Endodermal cell (in vitro differentiated cells): Measurements from ENCODE around the gene ZSWIM8. TPM values are rescaled to one million over a fixed set of nuclear protein-coding genes. Genes with fewer than 3 reads are reported as not detected.

ENCODE experiments used
- DNase-seq: peaks from one replicate; pipeline ENCODE4 v3.0.0-alpha.2; 2017
- H3K27ac ChIP-seq: 2 replicates; pipeline ENCODE4 v1.5.1; 2013; ENCODE audit warnings: mild to moderate bottlenecking, low read depth, low read length, moderate library complexity
- H3K27me3 ChIP-seq: 2 replicates; pipeline ENCODE4 v1.6.1; 2013; ENCODE audit warnings: mild to moderate bottlenecking, low read length, moderate library complexity; ENCODE audit not compliant: insufficient read depth, control insufficient read depth, poor library complexity, severe bottlenecking
- H3K36me3 ChIP-seq: 2 replicates; pipeline ENCODE4 v1.7.0; 2013; ENCODE audit warnings: mild to moderate bottlenecking, low read length, moderate library complexity; ENCODE audit not compliant: control insufficient read depth, insufficient read depth
- H3K4me1 ChIP-seq: one replicate; pipeline ENCODE4 v1.7.0; 2013; ENCODE audit warnings: low read length; ENCODE audit not compliant: control insufficient read depth, insufficient read depth
- H3K4me3 ChIP-seq: 2 replicates; pipeline ENCODE4 v1.5.1; 2013; ENCODE audit warnings: mild to moderate bottlenecking, low read length, moderate library complexity
- H3K9ac ChIP-seq: 2 replicates; pipeline ENCODE4 v1.6.1; 2013; ENCODE audit warnings: mild to moderate bottlenecking, low read length, moderate library complexity; ENCODE audit not compliant: poor library complexity, severe bottlenecking; ENCODE audit errors: extremely low read depth
- H3K9me3 ChIP-seq: 2 replicates; pipeline ENCODE4 v1.6.1; 2013; ENCODE audit warnings: mild to moderate bottlenecking, low read length, moderate library complexity; ENCODE audit not compliant: control insufficient read depth
- H3K27ac Mint-ChIP-seq: 2 replicates; pipeline ENCODE4 v1.8.0; 2020; ENCODE audit warnings: mixed read lengths
- H3K27me3 Mint-ChIP-seq: 2 replicates; pipeline ENCODE4 v1.8.0; 2021; ENCODE audit warnings: mild to moderate bottlenecking, mixed read lengths; ENCODE audit not compliant: insufficient read depth
- H3K36me3 Mint-ChIP-seq: 2 replicates; pipeline ENCODE4 v1.8.0; 2020; ENCODE audit warnings: low read depth, mixed read lengths
- H3K4me1 Mint-ChIP-seq: 2 replicates; pipeline ENCODE4 v1.8.0; 2020; ENCODE audit warnings: mixed read lengths
- H3K4me3 Mint-ChIP-seq: 2 replicates; pipeline ENCODE4 v1.8.0; 2020; ENCODE audit warnings: mild to moderate bottlenecking, moderate library complexity, mixed read lengths
- H3K9me3 Mint-ChIP-seq: 2 replicates; pipeline ENCODE4 v1.8.0; 2020; ENCODE audit warnings: mild to moderate bottlenecking, mixed read lengths
- WGBS, 2 experiments: methylation state at CpG; one replicate each; pipeline versions ENCODE4 v1.1.5 to v1.1.7; 2013; ENCODE audit warnings: missing lambda C conversion rate in 2 of 2, mixed read lengths in 1 of 2; ENCODE audit not compliant: insufficient coverage in 1 of 2, insufficient read length in 1 of 2; 5-methylcytosine and 5-hydroxymethylcytosine counted together
- total RNA-seq, 2 donors: library from RNA; stranded (reverse); fragmentation: NEBNext Ultra II Directional in 1 of 2; extraction: Animal tissue kit (Norgen Biotek cat#: 25700) in 1 of 2; gene quantifications; 2 replicates in 1 of 2; 3 replicates in 1 of 2; pipeline ENCODE4 v1.2.1, GENCODE V29; 2021
- TF ChIP-seq, protein P1 (sequence below): fragments of 200-600 bp; sonication (generic); conservative IDR thresholded peaks from 2 replicates; pipeline ENCODE4 v1.5.0; 2021; ENCODE audit warnings: antibody characterized with exemption, mild to moderate bottlenecking

The ZSWIM8 gene
- total RNA-seq, 2 donors from 2014 or later, result 75.9 to 79.8 TPM

GRCh38 chr10:73768881-73769280, 16.5 kb upstream of the ZSWIM8 start:
- DNase-seq, result peak; percentile 63
- Mint-ChIP-seq H3K27me3 (no peaks in the 10 kb centered on the region), H3K4me3 (no peak overlapping the region), H3K9me3 (no peaks in the 10 kb centered on the region), H3K27ac (no peak overlapping the region), H3K36me3 (peaks cover 63% of the 10 kb centered on the region), H3K4me1 (peaks cover 15% of the 10 kb centered on the region)
- H3K9ac ChIP-seq, result no peak overlapping the region
- 90 to 91% methylated on average over 7 to 11 of the region's 11 CpGs for WGBS, 2 experiments
- TF ChIP-seq, protein P1, sequence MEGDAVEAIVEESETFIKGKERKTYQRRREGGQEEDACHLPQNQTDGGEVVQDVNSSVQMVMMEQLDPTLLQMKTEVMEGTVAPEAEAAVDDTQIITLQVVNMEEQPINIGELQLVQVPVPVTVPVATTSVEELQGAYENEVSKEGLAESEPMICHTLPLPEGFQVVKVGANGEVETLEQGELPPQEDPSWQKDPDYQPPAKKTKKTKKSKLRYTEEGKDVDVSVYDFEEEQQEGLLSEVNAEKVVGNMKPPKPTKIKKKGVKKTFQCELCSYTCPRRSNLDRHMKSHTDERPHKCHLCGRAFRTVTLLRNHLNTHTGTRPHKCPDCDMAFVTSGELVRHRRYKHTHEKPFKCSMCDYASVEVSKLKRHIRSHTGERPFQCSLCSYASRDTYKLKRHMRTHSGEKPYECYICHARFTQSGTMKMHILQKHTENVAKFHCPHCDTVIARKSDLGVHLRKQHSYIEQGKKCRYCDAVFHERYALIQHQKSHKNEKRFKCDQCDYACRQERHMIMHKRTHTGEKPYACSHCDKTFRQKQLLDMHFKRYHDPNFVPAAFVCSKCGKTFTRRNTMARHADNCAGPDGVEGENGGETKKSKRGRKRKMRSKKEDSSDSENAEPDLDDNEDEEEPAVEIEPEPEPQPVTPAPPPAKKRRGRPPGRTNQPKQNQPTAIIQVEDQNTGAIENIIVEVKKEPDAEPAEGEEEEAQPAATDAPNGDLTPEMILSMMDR, result peak; percentile 46
- no peaks in the 10 kb centered on the region for H3K27me3 ChIP-seq
- peaks cover 76% of the 10 kb centered on the region for H3K36me3 ChIP-seq
- peaks cover 3% of the 10 kb centered on the region for H3K4me1 ChIP-seq
- no peaks in the 10 kb centered on the region for H3K9me3 ChIP-seq
- H3K4me3 ChIP-seq, result no peak overlapping the region
- H3K27ac ChIP-seq, result no peak overlapping the region

DNA sequence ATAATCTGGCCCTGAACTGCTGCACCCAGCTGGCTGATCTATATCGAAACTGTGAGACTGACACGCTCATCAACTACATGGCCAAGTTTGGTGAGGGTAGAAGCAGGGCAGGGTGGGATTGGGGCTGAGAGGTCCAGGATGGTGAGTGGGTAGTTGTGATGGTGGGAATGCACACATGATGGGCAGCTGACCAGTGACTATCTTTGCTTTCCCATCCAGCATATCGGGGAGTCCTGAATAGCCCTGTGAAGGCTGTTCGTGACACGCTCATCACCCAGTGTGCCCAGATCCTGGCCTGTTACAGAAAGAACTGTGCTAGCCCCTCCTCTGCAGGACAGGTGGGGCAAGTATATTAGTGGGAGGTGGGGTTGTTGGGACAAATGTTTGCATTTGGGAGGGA, 16.0 kb upstream of the ZSWIM8 start:
- H3K9ac ChIP-seq, result no peak overlapping the region
- WGBS, 2 experiments, result 99 to 100% methylated on average over 2 to 5 of the region's 5 CpGs
- H3K4me1 ChIP-seq, result peaks cover 3% of the 10 kb centered on the region
- no peaks in the 10 kb centered on the region for H3K27me3 ChIP-seq
- Mint-ChIP-seq H3K4me3 (no peak overlapping the region), H3K9me3 (no peaks in the 10 kb centered on the region), H3K27me3 (no peaks in the 10 kb centered on the region), H3K36me3 (peaks cover 60% of the 10 kb centered on the region), H3K4me1 (peaks cover 19% of the 10 kb centered on the region), H3K27ac (no peak overlapping the region)
- DNase-seq, result no peak
- H3K9me3 ChIP-seq, result no peaks in the 10 kb centered on the region
- H3K4me3 ChIP-seq, result no peak overlapping the region
- peaks cover 71% of the 10 kb centered on the region for H3K36me3 ChIP-seq
- TF ChIP-seq, protein P1, result no peak
- no peak overlapping the region for H3K27ac ChIP-seq

DNA sequence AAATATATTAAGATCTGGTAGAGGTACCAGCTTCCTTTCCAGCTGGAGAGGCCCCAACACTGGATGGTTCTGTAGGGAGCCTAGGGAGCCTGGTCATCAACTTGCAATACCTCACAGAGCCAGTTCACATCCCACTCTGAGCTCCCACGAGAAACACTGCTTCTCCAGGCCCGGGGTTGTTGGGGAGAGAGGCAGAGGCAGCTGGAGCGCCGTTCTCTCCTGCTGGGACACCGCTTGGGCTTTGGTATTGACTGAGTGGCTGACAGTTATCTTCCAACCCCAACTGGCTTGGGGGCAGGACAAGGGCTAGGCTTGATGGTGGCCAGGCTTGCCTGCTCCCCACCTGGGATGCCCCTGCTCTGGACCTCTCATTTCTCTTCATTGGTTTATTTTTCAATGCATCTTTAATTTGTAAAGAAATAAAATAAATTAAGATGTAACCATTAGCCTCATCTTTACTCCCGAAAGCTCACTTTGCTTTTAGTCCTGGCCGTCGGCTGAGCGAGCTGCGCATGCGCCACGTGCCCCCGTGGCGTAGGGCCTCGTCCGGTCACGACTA, 13.6 kb upstream of the ZSWIM8 start:
- DNase-seq, result peak; percentile 76
- Mint-ChIP-seq H3K9me3 (no peaks in the 10 kb centered on the region), H3K36me3 (peaks cover 47% of the 10 kb centered on the region), H3K4me1 (peaks cover 28% of the 10 kb centered on the region), H3K4me3 (peak overlapping the region; percentile 80), H3K27ac (peak overlapping the region; percentile 83), H3K27me3 (no peaks in the 10 kb centered on the region)
- H3K9ac ChIP-seq, result peak overlapping the region; percentile 62
- TF ChIP-seq, protein P1, result peak; percentile 35
- no peaks in the 10 kb centered on the region for H3K9me3 ChIP-seq
- H3K27ac ChIP-seq, result peak overlapping the region; percentile 82
- H3K4me3 ChIP-seq, result peak overlapping the region; percentile 86
- peaks cover 58% of the 10 kb centered on the region for H3K36me3 ChIP-seq
- WGBS, 2 experiments, result 22 to 29% methylated on average over 16 to 17 of the region's 17 CpGs
- H3K27me3 ChIP-seq, result no peaks in the 10 kb centered on the region
- peaks cover 6% of the 10 kb centered on the region for H3K4me1 ChIP-seq
